Measurements from ENCODE around the gene RNLS.
"Not testable (repeated sequence)": the region's sequence is repeated elsewhere in the genome, so short reads cannot be mapped to it uniquely, and the experiment has no call there.

The RNLS gene

GRCh38 chr10:88346144-88346977, 236.8 kb downstream of the RNLS start:
- DNase-seq (ENCODE audit: low spot score), result peak; percentile 83

GRCh38 chr10:88343761-88344484, 239.2 kb downstream of the RNLS start:
- peak; percentile 91 for DNase-seq (ENCODE audit: low spot score)

DNA sequence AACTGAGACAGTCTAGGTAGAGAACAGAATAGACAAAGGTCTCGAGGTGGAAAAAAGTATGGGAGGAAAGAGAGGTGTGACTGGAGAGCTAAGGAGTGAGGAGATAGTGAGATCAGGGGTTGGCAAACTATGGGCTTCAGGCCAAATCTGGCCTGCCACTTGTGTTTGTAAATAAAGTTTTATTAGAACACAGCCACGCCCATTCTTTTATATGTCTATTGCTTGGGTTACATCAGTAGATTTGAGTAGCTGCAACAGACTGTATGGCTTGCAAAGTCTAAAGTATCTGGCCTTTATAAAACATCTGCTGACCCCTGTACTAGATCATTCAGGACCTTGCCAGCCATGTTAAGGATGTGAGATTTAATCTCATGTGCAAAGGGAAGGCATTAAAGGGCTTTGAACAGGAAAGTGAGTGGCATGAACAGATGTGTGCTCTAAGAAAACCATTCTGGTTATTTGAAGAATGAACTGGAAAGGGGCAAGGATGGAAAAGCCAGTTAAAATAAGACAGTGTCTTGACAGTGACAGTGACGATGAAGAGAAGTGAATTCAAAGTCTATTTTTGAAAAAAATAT, 240.3 kb downstream of the RNLS start:
- peak; percentile 72 for DNase-seq (ENCODE audit: low spot score)

GRCh38 chr10:88337134-88337533, 246.0 kb downstream of the RNLS start:
- DNase-seq (ENCODE audit: low spot score), result no peak

DNA sequence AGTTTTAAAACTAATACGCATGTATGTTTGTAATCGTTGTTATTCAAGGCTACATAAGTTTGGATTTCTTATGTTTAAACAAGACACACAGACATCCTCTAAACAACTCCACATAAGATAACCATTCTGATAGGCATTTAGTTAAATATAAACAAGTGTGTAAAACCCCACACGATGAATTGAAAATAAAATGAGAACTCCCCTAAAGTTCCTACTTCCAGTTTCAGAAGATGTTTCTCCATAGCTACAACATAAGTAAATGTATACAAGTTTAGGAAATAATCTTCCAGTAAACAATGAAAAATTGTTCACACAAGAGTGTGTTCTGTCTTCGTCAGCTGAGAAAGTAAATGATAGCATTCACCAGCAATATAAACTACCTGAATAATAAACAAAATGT, 246.8 kb downstream of the RNLS start:
- no peak for DNase-seq (ENCODE audit: low spot score)

DNA sequence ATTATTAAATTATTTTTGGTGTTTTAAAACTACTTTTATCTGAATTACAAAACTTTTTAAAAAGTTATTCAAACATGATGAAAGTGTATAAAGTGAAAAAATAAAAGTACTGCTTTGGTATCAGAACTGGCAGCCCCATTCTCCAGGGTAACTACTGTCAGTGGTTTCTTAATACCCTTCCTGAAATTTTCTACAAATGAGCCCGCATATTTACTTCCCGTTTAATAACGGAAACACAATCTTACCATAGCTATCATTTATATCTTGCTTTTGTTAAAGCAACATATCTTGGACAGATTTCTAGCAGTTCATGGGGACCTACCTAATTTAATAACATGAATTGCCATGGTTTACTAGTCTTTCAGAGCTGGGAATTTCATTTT, 249.9 kb downstream of the RNLS start:
- DNase-seq (ENCODE audit: low spot score), result no peak

- no peak for DNase-seq (ENCODE audit: low spot score)
These were observed 250.4 kb downstream of the RNLS start for GRCh38 chr10:88332503-88333247.

DNA sequence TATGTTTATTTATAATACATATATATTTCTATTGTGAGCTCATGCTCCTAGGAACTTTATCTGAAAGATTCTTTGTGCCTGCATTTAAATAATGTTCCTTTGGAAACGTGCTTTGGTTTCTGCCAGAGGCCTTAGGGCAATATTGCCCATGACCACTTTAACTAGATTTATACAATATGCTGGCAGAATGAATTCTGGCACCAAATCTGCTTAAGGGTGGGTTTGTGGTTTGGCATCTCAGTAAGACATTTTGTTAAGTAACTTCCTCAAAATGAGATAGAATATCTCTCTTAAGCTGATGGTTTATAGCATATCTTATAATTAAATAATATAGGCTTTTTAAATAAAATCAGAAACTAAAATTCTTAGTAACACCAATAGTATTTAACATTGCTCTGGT, 252.9 kb downstream of the RNLS start:
- DNase-seq (ENCODE audit: low spot score), result no peak

GRCh38 chr10:88322324-88323063, 260.6 kb downstream of the RNLS start:
- DNase-seq (ENCODE audit: low spot score), result no peak

DNA sequence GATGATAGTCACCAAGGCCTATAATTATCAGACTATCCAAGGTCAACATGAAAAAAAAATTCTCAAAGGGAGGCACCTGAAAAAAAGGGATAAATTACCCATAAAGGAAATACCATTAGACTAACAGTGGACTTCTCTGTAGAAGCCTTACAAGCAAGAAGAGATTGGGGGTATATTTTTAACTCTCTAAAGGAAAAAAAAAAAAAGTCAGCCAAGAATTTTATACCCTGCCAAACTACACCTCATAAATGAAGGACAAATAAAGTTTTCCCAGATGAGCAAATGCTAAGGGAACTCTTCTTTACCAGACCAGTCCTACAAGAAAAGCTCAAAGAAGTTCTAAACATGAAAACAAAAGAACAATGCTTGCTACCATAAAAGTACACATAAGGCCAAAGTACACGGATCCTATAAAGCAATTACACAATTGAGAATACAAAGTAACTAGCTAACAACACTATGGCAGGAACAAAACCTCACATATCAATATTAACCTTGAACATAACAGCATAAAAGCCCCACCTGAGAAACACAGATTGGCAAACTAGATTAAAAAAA, 263.1 kb downstream of the RNLS start:
- no peak for DNase-seq (ENCODE audit: low spot score)

GRCh38 chr10:88318803-88319202, 264.3 kb downstream of the RNLS start:
- no peak for DNase-seq (ENCODE audit: low spot score)

- DNase-seq (ENCODE audit: low spot score), result no peak
These were observed 266.0 kb downstream of the RNLS start for GRCh38 chr10:88317099-88317498.

GRCh38 chr10:88316292-88316861, 266.7 kb downstream of the RNLS start:
- DNase-seq (ENCODE audit: low spot score), result no peak

- DNase-seq (ENCODE audit: low spot score), result no peak
These were observed 267.4 kb downstream of the RNLS start for GRCh38 chr10:88315755-88316154.

GRCh38 chr10:88314362-88314761, 268.8 kb downstream of the RNLS start:
- no peak for DNase-seq (ENCODE audit: low spot score)

- no peak for DNase-seq (ENCODE audit: low spot score)
These were observed 269.2 kb downstream of the RNLS start for GRCh38 chr10:88313878-88314277.

GRCh38 chr10:88312855-88313254, 270.3 kb downstream of the RNLS start:
- no peak for DNase-seq (ENCODE audit: low spot score)

GRCh38 chr10:88311264-88311663, 271.9 kb downstream of the RNLS start:
- no peak for DNase-seq (ENCODE audit: low spot score)

DNA sequence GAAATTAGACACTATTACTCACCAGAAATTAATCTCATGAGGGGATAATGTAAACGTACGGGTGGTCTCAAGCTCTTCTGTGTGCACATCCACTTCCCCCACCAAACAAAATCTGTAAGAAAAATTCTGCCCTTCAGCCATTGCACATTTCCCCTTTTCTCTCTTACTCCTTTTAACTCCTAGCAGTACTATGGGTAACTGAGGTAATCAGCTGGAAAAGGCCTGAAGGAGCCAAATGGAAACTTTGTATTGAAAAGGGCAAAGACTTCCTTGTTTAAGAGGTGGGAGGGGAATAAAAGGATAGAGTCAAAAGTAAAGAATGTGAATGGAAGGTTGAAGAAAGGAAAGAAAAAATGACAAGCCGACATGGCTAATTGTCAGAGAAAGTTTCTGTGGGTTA, 273.8 kb downstream of the RNLS start:
- DNase-seq (ENCODE audit: low spot score), result no peak

DNA sequence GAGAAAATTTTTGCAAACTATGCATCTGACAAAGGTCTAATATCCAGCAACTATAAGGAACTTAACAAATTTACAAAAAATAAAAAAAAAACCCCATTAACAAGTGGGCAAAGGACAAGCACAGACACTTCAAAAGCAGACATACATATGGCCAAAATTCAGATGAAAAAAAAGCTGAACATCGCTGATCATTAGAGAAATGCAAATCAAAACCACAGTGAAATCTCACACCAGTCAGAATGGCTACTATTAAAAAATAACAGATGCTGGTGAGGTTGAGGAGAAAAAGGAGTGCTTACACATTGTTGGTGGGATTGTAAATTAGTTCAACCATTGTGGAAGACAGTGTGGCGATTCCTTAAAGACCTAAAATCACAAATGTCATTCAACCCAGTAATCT, 274.8 kb downstream of the RNLS start:
- DNase-seq (ENCODE audit: low spot score), result not testable (repeated sequence)

DNA sequence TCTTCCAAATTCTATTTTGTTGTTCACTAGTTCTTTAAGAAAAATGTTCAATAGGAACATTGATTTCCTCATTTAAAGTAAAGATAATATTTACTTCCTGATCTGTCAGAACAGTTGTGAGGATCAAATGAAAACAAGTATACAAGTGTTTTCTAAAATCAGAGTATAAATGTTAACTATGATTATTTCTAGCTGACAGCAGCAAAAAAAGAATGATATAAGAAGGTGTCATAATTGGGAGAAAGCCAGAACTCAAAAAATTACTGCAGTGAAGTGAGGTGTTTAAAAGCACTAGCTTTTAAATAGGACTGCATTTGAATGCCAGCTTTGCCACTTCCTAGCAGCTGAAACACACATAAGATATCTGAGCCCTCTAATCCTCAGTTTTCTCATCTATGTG, 283.3 kb downstream of the RNLS start:
- no peak for DNase-seq (ENCODE audit: low spot score)

Measured in SK-N-DZ (cell line).